Endothelial cell of umbilical vein (primary cell): ENCODE data around the gene MCC. TPM values are rescaled to one million over a fixed set of nuclear protein-coding genes. Genes with fewer than 3 reads are reported as not detected.

Source experiments
- BruUV-seq: library from RNA; stranded (reverse); fragments of 400-500 nt; replicated peaks from 2 replicates; lab custom pipeline; 2021; lab: Mats Ljungman, UMichigan
- CTCF ChIA-PET: fragments of 300-600, 350-600 bp; sonication (Branson Sonifier 250); formaldehyde crosslinking; loops from one replicate; lab custom pipeline; 2021; ENCODE audit warnings: antibody characterized with exemption, inconsistent platforms; lab: Charles Lee
- POLR2A ChIA-PET: fragments of 300-600, 350-600 bp; sonication (Branson Sonifier 250); formaldehyde crosslinking; loops from one replicate; lab custom pipeline; 2021; ENCODE audit warnings: antibody characterized with exemption, inconsistent platforms; lab: Charles Lee
- DNase-seq: peaks from one replicate; pipeline ENCODE4 v3.0.0-alpha.2; 2011; ENCODE audit warnings: low read depth, low spot score
- FAIRE-seq: peaks from 2 replicates; lab custom pipeline; 2011; peaks lifted over from hg19 to GRCh38; lab: Jason Lieb, UNC
- H2AFZ ChIP-seq: 2 replicates; pipeline ENCODE4 v1.6.0; 2012; ENCODE audit warnings: low read depth, low read length, control low read depth, inconsistent platforms
- H3K27ac ChIP-seq: 2 replicates; pipeline ENCODE4 v1.5.1; 2011; ENCODE audit warnings: low read depth, mild to moderate bottlenecking, control low read depth, low read length, moderate library complexity; ENCODE audit not compliant: insufficient read depth
- H3K27me3 ChIP-seq, 2 experiments: 2 replicates each; pipeline versions ENCODE4 v1.6.0 to v1.6.1; 2011; ENCODE audit warnings: low read length in 2 of 2, mixed read lengths in 1 of 2; ENCODE audit not compliant: control insufficient read depth in 2 of 2, insufficient read depth in 2 of 2
- H3K36me3 ChIP-seq, 2 experiments: 2 replicates in 1 of 2; 3 replicates in 1 of 2; pipeline ENCODE4 v1.5.1; 2011; ENCODE audit warnings: low read length in 2 of 2, mild to moderate bottlenecking in 1 of 2, moderate library complexity in 1 of 2; ENCODE audit not compliant: control insufficient read depth in 2 of 2, insufficient read depth in 2 of 2; ENCODE audit errors: extremely low read depth in 1 of 2
- H3K4me1 ChIP-seq: 3 replicates; pipeline ENCODE4 v1.5.1; 2011; ENCODE audit warnings: mild to moderate bottlenecking, low read length; ENCODE audit not compliant: control insufficient read depth, insufficient read depth; ENCODE audit errors: extremely low read depth
- H3K4me2 ChIP-seq: 2 replicates; pipeline ENCODE4 v1.6.1; 2011; ENCODE audit warnings: low read length, control low read depth, mixed read lengths; ENCODE audit not compliant: insufficient read depth
- H3K4me3 ChIP-seq, 3 experiments: fragments of 200-600 bp in 1 of 3; sonication (generic), shearing (Covaris generic) in 1 of 3; replicated peaks in 1 of 3; 2 replicates each; pipeline ENCODE4 v1.5.1; 2011 to 2016; ENCODE audit warnings: control low read depth in 3 of 3, low read length in 3 of 3, mild to moderate bottlenecking in 2 of 3, inconsistent platforms in 1 of 3, low read depth in 1 of 3, moderate library complexity in 1 of 3; ENCODE audit not compliant: insufficient read depth in 1 of 3
- H3K79me2 ChIP-seq: 2 replicates; pipeline ENCODE4 v1.6.0; 2012; ENCODE audit warnings: low read length, inconsistent platforms; ENCODE audit not compliant: control insufficient read depth, insufficient read depth
- H3K9ac ChIP-seq: replicated peaks from 2 replicates; pipeline ENCODE3; 2011; ENCODE audit warnings: low read length, control low read depth; ENCODE audit not compliant: insufficient read depth; ENCODE audit errors: extremely low read depth
- H3K9me1 ChIP-seq: replicated peaks from 3 replicates; pipeline ENCODE4 v1.6.0; 2011; ENCODE audit warnings: mild to moderate bottlenecking, low read length; ENCODE audit not compliant: control insufficient read depth, insufficient read depth; ENCODE audit errors: extremely low read depth
- H3K9me3 ChIP-seq: replicated peaks from 2 replicates; pipeline ENCODE4 v1.5.1; 2012; ENCODE audit warnings: low read length, inconsistent platforms; ENCODE audit not compliant: control insufficient read depth, insufficient read depth
- H4K20me1 ChIP-seq: replicated peaks from 2 replicates; pipeline ENCODE3; 2011; ENCODE audit warnings: mild to moderate bottlenecking, low read length; ENCODE audit not compliant: control insufficient read depth, insufficient read depth; ENCODE audit errors: extremely low read depth
- EZH2 ChIP-seq: IDR thresholded peaks from 2 replicates; pipeline ENCODE4 v1.6.1; 2012; ENCODE audit warnings: borderline replicate concordance, low read depth, mild to moderate bottlenecking, moderate library complexity, low read length, inconsistent platforms; ENCODE audit not compliant: severe bottlenecking
- FOS ChIP-seq: IDR thresholded peaks from 2 replicates; pipeline ENCODE4 v1.6.1; 2011; ENCODE audit warnings: mild to moderate bottlenecking, low read length, moderate library complexity, borderline replicate concordance; ENCODE audit not compliant: insufficient read depth
- GATA2 ChIP-seq: IDR thresholded peaks from 2 replicates; pipeline ENCODE4 v1.7.0; 2011; ENCODE audit warnings: low read depth, mild to moderate bottlenecking, moderate library complexity, mixed read lengths, low read length; ENCODE audit not compliant: insufficient read length, insufficient read depth
- JUN ChIP-seq: IDR thresholded peaks from 2 replicates; pipeline ENCODE4 v1.6.1; 2011; ENCODE audit warnings: borderline replicate concordance, low read depth; ENCODE audit not compliant: insufficient read length, insufficient read depth
- POLR2A ChIP-seq: IDR thresholded peaks from 2 replicates; pipeline ENCODE4 v1.6.1; 2012; ENCODE audit warnings: low read depth, mild to moderate bottlenecking, control low read depth, low read length
- POLR2AphosphoS5 ChIP-seq: IDR thresholded peaks from 2 replicates; pipeline ENCODE4 v1.6.1; 2012; ENCODE audit warnings: low read depth, mild to moderate bottlenecking, control low read depth, low read length, moderate library complexity; ENCODE audit not compliant: insufficient read depth
- dilution Hi-C: fragments of 300-500 bp; cut with MboI; formaldehyde crosslinking; loops from one replicate; pipeline ENCODE4 v1.15.0; 2019; ENCODE audit warnings: low sequenced_read_pairs; ENCODE audit not compliant: extremely low pct_ligation_motif_present
- intact Hi-C: fragments of 100-400 bp; cut with micrococcal nuclease; formaldehyde crosslinking; loops from one replicate; pipeline ENCODE4 v1.10.0; 2022
- polyA plus RNA-seq, 4 experiments: library from polyadenylated mRNA; depleted of rRNA in 3 of 4; stranded (reverse) in 3 of 4; unstranded in 1 of 4; fragments of >200 nt; gene quantifications; 2 replicates each; pipeline versions ENCODE4 v1.2.1 to v1.2.3, GENCODE V29; 2011 to 2012; ENCODE audit warnings: missing spikeins in 1 of 4
- total RNA-seq: library from RNA; stranded (reverse); gene quantifications from 2 replicates; pipeline ENCODE4 v1.2.3, GENCODE V29; 2021
- TF ChIP-seq, protein P1 (sequence below), 2 donors: IDR thresholded peaks; 1 replicate in 1 of 2; 2 replicates in 1 of 2; pipeline ENCODE4 v1.5.1; 2011; ENCODE audit warnings: low read length in 2 of 2, mild to moderate bottlenecking in 2 of 2, moderate library complexity in 2 of 2, control low read depth in 1 of 2, inconsistent platforms in 1 of 2, low read depth in 1 of 2; ENCODE audit not compliant: insufficient read depth in 1 of 2; ENCODE audit errors: extremely low read depth in 1 of 2

The MCC gene
- total and polyA plus RNA-seq, 2 donors (not counting 3 experiments of a cell fraction or from before 2014, with no cell fraction given) = 6.9 to 27.5 TPM

DNA sequence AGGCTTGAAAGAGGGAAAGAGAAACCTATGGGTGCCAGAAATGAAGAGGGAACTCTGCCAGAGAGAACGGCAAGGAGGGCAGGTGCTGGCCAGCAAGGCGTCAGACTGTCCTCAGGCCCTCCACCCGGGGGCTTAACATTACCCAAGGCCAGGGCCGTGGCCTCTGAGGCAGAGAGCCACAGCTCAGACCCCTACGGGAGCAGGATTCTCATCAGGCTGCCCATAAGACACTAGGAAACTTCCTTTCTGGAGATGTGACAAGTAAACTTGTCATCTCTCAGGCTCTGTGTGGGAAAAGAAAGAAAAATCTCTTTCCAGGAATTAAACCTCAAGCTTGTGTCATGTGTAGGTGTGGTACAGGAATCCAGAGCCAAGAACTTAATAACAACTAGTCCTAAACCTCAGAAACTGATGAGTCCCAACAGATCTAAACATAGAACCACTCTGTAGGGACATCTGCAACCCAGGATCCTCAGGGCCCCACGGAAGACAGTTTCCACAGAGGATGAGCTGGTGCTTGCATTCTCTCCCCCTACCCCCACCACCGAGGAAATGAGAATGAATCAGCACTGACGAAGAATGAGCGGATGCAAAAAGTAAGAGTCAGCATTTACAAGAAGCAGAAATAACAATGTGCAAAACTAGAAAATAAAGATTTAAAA lies 437.4 kb downstream of the MCC start:
- ChIA-PET CTCF (interaction anchor here (0.6 to 3.3 kb wide), 6 partner anchors 8 to 555 kb away, joined by 3 to 10 read pairs (median 4); no protein-coding TSS in a partner anchor), POLR2A (interaction anchor here (0.8 kb wide), 1 partner anchor 9 kb away, joined by 4 read pairs; no protein-coding TSS in a partner anchor)
- Histone ChIP-seq H4K20me1 (no peaks in the 10 kb centered on the region), H3K4me2 (peak overlapping the region; percentile 47), H3K4me1 (peaks cover 27% of the 10 kb centered on the region), H3K36me3 (peaks cover 0 to 9% of the 10 kb centered on the region in 2 experiments), H3K4me3 (no peak overlapping the region), H3K27me3 (no peaks in the 10 kb centered on the region), H3K9ac (no peak overlapping the region), H3K27ac (peak overlapping the region; percentile 73), H3K9me1 (no peaks in the 10 kb centered on the region), H3K79me2 (no peaks in the 10 kb centered on the region), H2AFZ (peak overlapping the region; percentile 57), H3K9me3 (no peaks in the 10 kb centered on the region)
- peak; percentile 96 for TF ChIP-seq FOS
- TF ChIP-seq GATA2 = peak; percentile 16
- TF ChIP-seq EZH2 = no peak
- TF ChIP-seq, protein P1, sequence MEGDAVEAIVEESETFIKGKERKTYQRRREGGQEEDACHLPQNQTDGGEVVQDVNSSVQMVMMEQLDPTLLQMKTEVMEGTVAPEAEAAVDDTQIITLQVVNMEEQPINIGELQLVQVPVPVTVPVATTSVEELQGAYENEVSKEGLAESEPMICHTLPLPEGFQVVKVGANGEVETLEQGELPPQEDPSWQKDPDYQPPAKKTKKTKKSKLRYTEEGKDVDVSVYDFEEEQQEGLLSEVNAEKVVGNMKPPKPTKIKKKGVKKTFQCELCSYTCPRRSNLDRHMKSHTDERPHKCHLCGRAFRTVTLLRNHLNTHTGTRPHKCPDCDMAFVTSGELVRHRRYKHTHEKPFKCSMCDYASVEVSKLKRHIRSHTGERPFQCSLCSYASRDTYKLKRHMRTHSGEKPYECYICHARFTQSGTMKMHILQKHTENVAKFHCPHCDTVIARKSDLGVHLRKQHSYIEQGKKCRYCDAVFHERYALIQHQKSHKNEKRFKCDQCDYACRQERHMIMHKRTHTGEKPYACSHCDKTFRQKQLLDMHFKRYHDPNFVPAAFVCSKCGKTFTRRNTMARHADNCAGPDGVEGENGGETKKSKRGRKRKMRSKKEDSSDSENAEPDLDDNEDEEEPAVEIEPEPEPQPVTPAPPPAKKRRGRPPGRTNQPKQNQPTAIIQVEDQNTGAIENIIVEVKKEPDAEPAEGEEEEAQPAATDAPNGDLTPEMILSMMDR (IDR thresholded peaks at IDR 0.05; ENCODE audit: extremely low read depth in 1 of 2, insufficient read depth in 1 of 2, low read depth in 1 of 2, low read length in 2 of 2) = no peak
- peak; percentile 62 for TF ChIP-seq JUN
- peak; percentile 46 for TF ChIP-seq POLR2AphosphoS5
- no peak for TF ChIP-seq POLR2A
- no TSS peak for BruUV-seq
- FAIRE-seq = peak; percentile 91
- DNase-seq = peak; percentile 83
- intact Hi-C loops = loop anchor here (1.0 kb wide), 2 partner anchors 8 to 31 kb away; no protein-coding TSS in a partner anchor
- dilution Hi-C loops = no loop called here
